NCI-H187 (cell line): ENCODE data around the gene FOXP2.
"Not testable (repeated sequence)": the region's sequence is repeated elsewhere in the genome, so short reads cannot be mapped to it uniquely, and the experiment has no call there.

Source experiments
- DNase-seq, 2 experiments: peaks; one replicate each; lab custom pipeline; 2025; lab: John Stamatoyannopoulos, UW

Gene FOXP2

GRCh38 chr7:114422507-114423501 is 8.2 kb downstream of the FOXP2 start:
- DNase-seq, result peak; percentile 25 to 48

- DNase-seq, result peak in 1 of 2 experiments; percentile 53
These were observed 11.8 kb downstream of the FOXP2 start for GRCh38 chr7:114426382-114426781.

DNA sequence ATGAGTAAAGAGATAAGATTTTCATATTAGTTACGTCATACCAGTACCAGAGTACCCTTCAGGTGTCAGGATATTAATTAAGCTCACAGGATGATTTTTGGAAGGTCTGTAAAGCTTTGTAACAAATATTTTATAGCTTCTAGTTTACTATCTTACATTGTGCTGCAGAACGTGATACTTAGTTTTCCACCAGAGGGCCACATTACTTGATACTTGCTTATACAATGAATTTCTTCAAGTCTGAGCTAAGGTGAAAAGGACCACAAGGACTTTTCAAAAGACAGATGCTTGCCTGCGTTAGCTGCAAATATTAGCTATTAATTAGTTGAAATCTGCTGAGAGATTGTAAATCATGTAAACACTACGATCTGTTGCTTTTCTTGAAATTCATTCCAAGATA is 12.2 kb downstream of the FOXP2 start:
- no peak for DNase-seq

- no peak for DNase-seq
These were observed 13.6 kb downstream of the FOXP2 start for GRCh38 chr7:114428211-114428610.

DNA sequence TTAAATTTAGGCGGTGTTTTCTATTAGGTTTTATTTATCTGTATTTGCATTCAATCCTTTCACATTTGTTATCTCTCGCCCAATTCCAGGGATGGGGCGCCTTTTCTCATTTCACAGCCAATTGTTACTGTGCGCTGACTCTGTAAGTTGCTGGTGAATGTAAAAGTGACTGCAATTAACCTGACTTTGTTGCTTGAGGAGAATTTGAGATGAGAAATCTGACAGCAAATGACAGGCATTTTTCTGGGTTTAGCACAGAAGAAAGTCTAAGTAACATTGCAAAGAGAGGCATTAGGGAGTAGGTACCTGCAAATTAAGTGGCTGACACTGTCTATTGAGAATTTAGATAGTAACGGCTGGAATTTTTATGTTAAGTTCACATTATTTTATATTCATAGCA is 16.6 kb downstream of the FOXP2 start:
- DNase-seq, result peak in 1 of 2 experiments; percentile 45

- no peak for DNase-seq
These were observed 17.4 kb downstream of the FOXP2 start for GRCh38 chr7:114432061-114432460.

DNA sequence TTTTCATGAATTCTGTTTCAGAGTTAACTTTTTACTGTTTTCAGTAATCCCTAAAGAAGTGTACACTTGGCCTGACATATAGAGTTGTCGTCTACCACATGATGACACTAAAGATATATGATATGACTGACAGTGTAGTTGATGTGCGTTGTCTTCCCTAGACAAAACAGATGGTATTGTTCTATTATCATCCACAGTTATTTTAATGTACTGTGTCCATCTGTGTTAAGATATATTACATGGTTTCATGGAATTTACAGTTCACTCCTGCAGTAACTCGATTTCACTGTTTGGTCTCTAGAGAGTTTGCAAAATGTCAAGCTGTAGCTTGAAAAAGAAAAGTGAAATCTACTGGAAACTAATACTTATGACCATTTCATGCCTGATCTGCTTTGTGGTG is 18.1 kb downstream of the FOXP2 start:
- peak in 1 of 2 experiments; percentile 19 for DNase-seq

- no peak for DNase-seq
These were observed 25.0 kb downstream of the FOXP2 start for GRCh38 chr7:114439581-114439980.

DNA sequence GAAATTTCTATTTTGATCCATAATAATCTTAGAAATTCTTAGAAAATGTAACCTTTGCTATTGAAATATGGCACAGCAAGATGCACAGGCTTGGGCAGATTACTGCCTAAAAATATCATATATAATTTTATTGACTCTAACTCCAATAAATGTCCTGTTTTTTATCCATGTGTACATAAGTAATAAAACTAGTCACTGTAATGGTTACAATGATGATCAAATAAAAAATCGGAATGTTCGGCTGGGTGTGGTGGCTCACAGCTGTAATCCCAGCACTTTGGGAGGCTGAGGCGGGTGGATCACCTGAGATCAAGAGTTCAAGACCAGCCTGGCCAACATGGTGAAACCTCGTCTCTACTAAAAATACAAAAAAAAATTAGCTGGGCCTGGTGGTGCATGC is 26.3 kb downstream of the FOXP2 start:
- DNase-seq, result not testable (repeated sequence)

GRCh38 chr7:114444196-114444595 is 29.6 kb downstream of the FOXP2 start:
- peak; percentile 42 to 43 for DNase-seq

GRCh38 chr7:114450431-114450830 is 35.8 kb downstream of the FOXP2 start:
- no peak for DNase-seq

- no peak for DNase-seq
These were observed 45.0 kb downstream of the FOXP2 start for GRCh38 chr7:114459574-114459973.

DNA sequence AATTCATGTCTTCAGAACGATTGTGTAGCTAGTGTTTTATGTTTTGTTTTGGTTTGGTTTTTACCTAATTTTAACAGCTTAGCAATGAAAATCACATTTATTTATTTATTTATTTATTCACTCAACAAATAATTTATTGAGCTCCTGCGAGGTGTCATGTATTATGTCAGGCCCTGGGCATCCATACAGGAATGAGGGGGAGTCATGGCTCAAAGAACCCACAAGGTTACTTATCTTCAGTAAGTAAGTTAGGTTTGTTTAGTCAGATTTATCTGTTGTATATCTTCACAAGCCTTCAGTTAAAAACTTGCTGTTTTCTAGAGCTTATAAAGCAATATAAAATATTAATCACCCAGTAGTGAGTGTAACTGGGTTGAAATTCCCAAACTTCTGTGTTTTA is 45.4 kb downstream of the FOXP2 start:
- DNase-seq, result no peak

- DNase-seq, result no peak
These were observed 52.3 kb downstream of the FOXP2 start for GRCh38 chr7:114466917-114467316.

DNA sequence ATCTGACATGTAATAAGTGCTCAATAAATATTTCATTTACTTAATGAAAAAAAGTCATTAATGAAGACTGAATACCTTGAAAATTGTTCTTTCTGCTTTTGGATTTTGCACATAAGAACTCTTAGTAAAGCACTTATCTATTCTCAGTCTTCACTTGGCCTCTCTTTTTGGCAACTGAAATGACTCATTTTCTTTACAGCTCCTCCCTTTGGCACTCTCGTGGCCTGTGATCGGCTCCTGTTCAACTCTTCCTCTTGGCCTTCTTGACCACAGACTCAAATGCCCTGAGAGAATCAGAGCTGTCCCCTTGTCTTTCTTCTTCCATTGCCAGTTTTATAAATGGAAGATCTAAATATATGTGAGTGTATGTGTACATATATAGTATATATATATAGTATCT is 54.2 kb downstream of the FOXP2 start:
- no peak for DNase-seq

- no peak for DNase-seq
These were observed 58.4 kb downstream of the FOXP2 start for GRCh38 chr7:114472896-114473512.

GRCh38 chr7:114478384-114478783 is 63.8 kb downstream of the FOXP2 start:
- DNase-seq, result no peak

GRCh38 chr7:114481999-114482398 is 67.4 kb downstream of the FOXP2 start:
- no peak for DNase-seq

DNA sequence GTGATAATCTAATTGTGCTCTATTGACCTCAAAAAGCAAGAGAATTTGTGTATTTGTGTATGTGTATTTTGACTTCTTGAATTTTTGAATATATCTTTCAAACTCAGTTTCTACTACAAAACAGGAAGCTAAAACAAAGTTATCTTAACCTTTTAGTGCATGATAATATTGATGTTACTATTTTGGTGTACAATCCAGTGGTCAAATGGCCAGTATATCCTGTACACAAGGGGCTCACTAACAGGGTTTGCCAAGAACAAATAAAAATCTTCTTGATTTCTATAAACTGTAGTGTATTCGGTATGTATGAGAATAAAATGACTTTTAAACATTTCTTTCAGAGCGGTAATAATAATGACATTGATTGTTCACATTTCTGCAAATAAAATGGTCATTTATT is 69.6 kb downstream of the FOXP2 start:
- no peak for DNase-seq

- no peak for DNase-seq
These were observed 72.6 kb downstream of the FOXP2 start for GRCh38 chr7:114487174-114487573.

DNA sequence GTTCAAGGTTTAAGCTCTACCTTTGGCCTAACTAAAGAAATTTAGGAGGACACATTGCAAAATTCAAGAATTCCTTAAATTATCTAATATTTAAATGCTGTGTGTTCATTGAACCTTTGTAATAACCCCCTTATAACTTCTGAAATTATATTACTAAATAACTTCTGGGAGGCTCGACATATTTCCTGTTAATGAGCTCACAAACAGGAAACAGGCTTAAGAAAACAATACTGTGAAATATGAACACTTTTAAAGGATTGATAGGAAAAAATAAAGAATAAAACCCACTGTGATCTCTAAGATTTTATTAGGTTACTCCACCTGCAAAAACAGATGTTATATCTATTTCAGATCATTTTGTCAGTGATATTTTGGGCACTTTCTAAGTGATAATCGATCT is 74.1 kb downstream of the FOXP2 start:
- no peak for DNase-seq

DNA sequence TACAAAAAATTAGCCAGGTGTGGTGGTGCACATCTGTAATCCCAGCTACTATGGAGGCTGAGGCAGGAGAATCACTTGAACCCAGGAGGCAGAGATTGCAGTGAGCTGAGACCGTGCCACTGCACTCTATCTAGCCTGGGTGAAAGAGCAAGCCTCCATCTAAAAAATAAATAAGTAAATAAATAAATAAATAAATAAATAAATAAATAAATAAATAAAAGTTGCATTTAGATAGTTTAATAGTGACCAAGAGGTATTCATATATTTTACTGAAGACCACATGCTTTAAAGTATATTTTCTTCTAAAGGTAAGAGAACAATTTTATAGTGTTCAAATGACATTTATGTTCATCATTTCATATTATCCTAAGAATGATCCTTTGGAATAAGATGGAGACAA is 82.9 kb downstream of the FOXP2 start:
- not testable (repeated sequence) for DNase-seq
